Central memory CD8-positive, alpha-beta T cell (primary cell): ENCODE measurements around the gene EPB41L2.
A peak's percentile ranks its signal among the peaks of the same experiment; 100 is the strongest.

Experiments used
- ATAC-seq: fragments of 150-1000 bp; cut with Tn5 transposase; replicated peaks from 2 replicates; pipeline ENCODE4 v1.10.0; 2022; ENCODE audit warnings: mild to moderate bottlenecking, moderate FRiP score, moderate number of reproducible peaks; ENCODE audit not compliant: poor library complexity, severe bottlenecking; ENCODE audit errors: extremely low read depth
- DNase-seq, 2 donors: peaks; one replicate each; pipeline ENCODE4 v3.0.0; 2021; ENCODE audit warnings: low spot score in 2 of 2
- H3K27ac Mint-ChIP-seq: one replicate; pipeline ENCODE4 v1.8.0; 2022; ENCODE audit warnings: low read depth, mild to moderate bottlenecking, moderate library complexity, mixed read lengths
- H3K27me3 Mint-ChIP-seq: one replicate; pipeline ENCODE4 v1.8.0; 2022; ENCODE audit warnings: mixed read lengths
- H3K36me3 Mint-ChIP-seq: one replicate; pipeline ENCODE4 v1.8.0; 2022; ENCODE audit warnings: mild to moderate bottlenecking, moderate library complexity, mixed read lengths; ENCODE audit not compliant: insufficient read depth
- H3K4me1 Mint-ChIP-seq: one replicate; pipeline ENCODE4 v1.8.0; 2022; ENCODE audit warnings: mixed read lengths
- H3K4me3 Mint-ChIP-seq: one replicate; pipeline ENCODE4 v1.8.0; 2022; ENCODE audit warnings: mild to moderate bottlenecking, moderate library complexity, mixed read lengths
- H3K9me3 Mint-ChIP-seq: one replicate; pipeline ENCODE4 v1.8.0; 2022; ENCODE audit warnings: mixed read lengths

The EPB41L2 gene

GRCh38 chr6:130847001-130847910, 215.8 kb downstream of the EPB41L2 start:
- no peak for DNase-seq
- H3K27ac Mint-ChIP-seq, result peak overlapping the region; percentile 7
- ATAC-seq, result no peak
- H3K9me3 Mint-ChIP-seq, result no peaks in the 10 kb centered on the region
- no peaks in the 10 kb centered on the region for H3K36me3 Mint-ChIP-seq
- no peak overlapping the region for H3K4me3 Mint-ChIP-seq
- no peaks in the 10 kb centered on the region for H3K4me1 Mint-ChIP-seq
- H3K27me3 Mint-ChIP-seq, result no peaks in the 10 kb centered on the region

GRCh38 chr6:130846501-130846900, 216.5 kb downstream of the EPB41L2 start:
- H3K9me3 Mint-ChIP-seq, result no peaks in the 10 kb centered on the region
- H3K36me3 Mint-ChIP-seq, result no peaks in the 10 kb centered on the region
- no peak for DNase-seq
- no peak overlapping the region for H3K4me3 Mint-ChIP-seq
- no peak overlapping the region for H3K27ac Mint-ChIP-seq
- ATAC-seq, result no peak
- H3K4me1 Mint-ChIP-seq, result no peaks in the 10 kb centered on the region
- H3K27me3 Mint-ChIP-seq, result no peaks in the 10 kb centered on the region

GRCh38 chr6:130843575-130844320, 219.3 kb downstream of the EPB41L2 start:
- H3K9me3 Mint-ChIP-seq, result no peaks in the 10 kb centered on the region
- no peaks in the 10 kb centered on the region for H3K4me1 Mint-ChIP-seq
- peak; percentile 56 for ATAC-seq
- H3K27me3 Mint-ChIP-seq, result no peaks in the 10 kb centered on the region
- H3K36me3 Mint-ChIP-seq, result no peaks in the 10 kb centered on the region
- no peak overlapping the region for H3K27ac Mint-ChIP-seq
- no peak for DNase-seq
- H3K4me3 Mint-ChIP-seq, result no peak overlapping the region

GRCh38 chr6:130841128-130841728, 221.8 kb downstream of the EPB41L2 start:
- ATAC-seq (no peak), DNase-seq (no peak)
- Mint-ChIP-seq H3K9me3 (no peaks in the 10 kb centered on the region), H3K27me3 (no peaks in the 10 kb centered on the region), H3K27ac (no peak overlapping the region), H3K4me1 (no peaks in the 10 kb centered on the region), H3K4me3 (no peak overlapping the region), H3K36me3 (no peaks in the 10 kb centered on the region)

GRCh38 chr6:130840050-130840449, 223.0 kb downstream of the EPB41L2 start:
- H3K27me3 Mint-ChIP-seq, result no peaks in the 10 kb centered on the region
- H3K4me3 Mint-ChIP-seq, result no peak overlapping the region
- H3K4me1 Mint-ChIP-seq, result no peaks in the 10 kb centered on the region
- H3K9me3 Mint-ChIP-seq, result no peaks in the 10 kb centered on the region
- no peaks in the 10 kb centered on the region for H3K36me3 Mint-ChIP-seq
- no peak for DNase-seq
- no peak overlapping the region for H3K27ac Mint-ChIP-seq
- no peak for ATAC-seq

GRCh38 chr6:130839379-130839778, 223.7 kb downstream of the EPB41L2 start:
- no peak overlapping the region for H3K4me3 Mint-ChIP-seq
- no peak overlapping the region for H3K27ac Mint-ChIP-seq
- no peaks in the 10 kb centered on the region for H3K27me3 Mint-ChIP-seq
- no peak for DNase-seq
- no peaks in the 10 kb centered on the region for H3K9me3 Mint-ChIP-seq
- no peak for ATAC-seq
- no peaks in the 10 kb centered on the region for H3K4me1 Mint-ChIP-seq
- H3K36me3 Mint-ChIP-seq, result no peaks in the 10 kb centered on the region

GRCh38 chr6:130838951-130839350, 224.1 kb downstream of the EPB41L2 start:
- DNase-seq (no peak), ATAC-seq (no peak)
- H3K27ac Mint-ChIP-seq, result no peak overlapping the region
- no peaks in the 10 kb centered on the region for H3K9me3 Mint-ChIP-seq
- no peaks in the 10 kb centered on the region for H3K36me3 Mint-ChIP-seq
- H3K4me1 Mint-ChIP-seq, result no peaks in the 10 kb centered on the region
- no peak overlapping the region for H3K4me3 Mint-ChIP-seq
- H3K27me3 Mint-ChIP-seq, result no peaks in the 10 kb centered on the region

GRCh38 chr6:130838250-130838860, 224.7 kb downstream of the EPB41L2 start:
- DNase-seq (no peak), ATAC-seq (no peak)
- Mint-ChIP-seq H3K27ac (no peak overlapping the region), H3K27me3 (no peaks in the 10 kb centered on the region), H3K9me3 (no peaks in the 10 kb centered on the region), H3K4me3 (no peak overlapping the region), H3K4me1 (no peaks in the 10 kb centered on the region), H3K36me3 (no peaks in the 10 kb centered on the region)

- Mint-ChIP-seq H3K4me1 (no peaks in the 10 kb centered on the region), H3K27me3 (no peaks in the 10 kb centered on the region), H3K27ac (no peak overlapping the region), H3K36me3 (no peaks in the 10 kb centered on the region), H3K4me3 (no peak overlapping the region), H3K9me3 (no peaks in the 10 kb centered on the region)
- DNase-seq (no peak), ATAC-seq (no peak)
Measured at GRCh38 chr6:130837067-130837466, 226.0 kb downstream of the EPB41L2 start.

- no peaks in the 10 kb centered on the region for H3K4me1 Mint-ChIP-seq
- no peak overlapping the region for H3K27ac Mint-ChIP-seq
- H3K36me3 Mint-ChIP-seq, result no peaks in the 10 kb centered on the region
- H3K27me3 Mint-ChIP-seq, result no peaks in the 10 kb centered on the region
- no peak for ATAC-seq
- H3K4me3 Mint-ChIP-seq, result no peak overlapping the region
- H3K9me3 Mint-ChIP-seq, result no peaks in the 10 kb centered on the region
- DNase-seq, result no peak
Measured at GRCh38 chr6:130836055-130836640, 226.9 kb downstream of the EPB41L2 start.

GRCh38 chr6:130834482-130835251, 228.4 kb downstream of the EPB41L2 start:
- no peaks in the 10 kb centered on the region for H3K9me3 Mint-ChIP-seq
- H3K4me3 Mint-ChIP-seq, result no peak overlapping the region
- DNase-seq, result no peak
- no peaks in the 10 kb centered on the region for H3K4me1 Mint-ChIP-seq
- H3K27me3 Mint-ChIP-seq, result no peaks in the 10 kb centered on the region
- H3K27ac Mint-ChIP-seq, result no peak overlapping the region
- no peaks in the 10 kb centered on the region for H3K36me3 Mint-ChIP-seq
- no peak for ATAC-seq

- Mint-ChIP-seq H3K4me1 (no peaks in the 10 kb centered on the region), H3K27me3 (no peaks in the 10 kb centered on the region), H3K4me3 (no peak overlapping the region), H3K36me3 (no peaks in the 10 kb centered on the region), H3K9me3 (no peaks in the 10 kb centered on the region), H3K27ac (no peak overlapping the region)
- ATAC-seq (no peak), DNase-seq (no peak)
Measured at GRCh38 chr6:130833569-130833968, 229.5 kb downstream of the EPB41L2 start.
